HepG2 (cell line): ENCODE data around the gene CPVL.

Experiments
- BHLHE40 ChIP-seq: IDR thresholded peaks from 2 replicates; pipeline ENCODE4 v1.6.1; 2011; ENCODE audit warnings: low read length, improper control_type of control experiment
- CTCF ChIP-seq: sonication (generic); formaldehyde crosslinking; IDR thresholded peaks from 2 replicates; pipeline ENCODE4 v1.5.0; 2020; ENCODE audit warnings: mild to moderate bottlenecking, missing genetic modification reagents, moderate library complexity
- FOSL2 ChIP-seq: sonication (generic); formaldehyde crosslinking; IDR thresholded peaks from 2 replicates; pipeline ENCODE4 v1.4.0; 2020; ENCODE audit warnings: missing genetic modification reagents
- KDM2A ChIP-seq: sonication (generic); formaldehyde crosslinking; IDR thresholded peaks from 2 replicates; pipeline ENCODE4 v1.4.0; 2020; ENCODE audit warnings: low read depth, missing genetic modification reagents, borderline replicate concordance
- MYC ChIP-seq: sonication (generic); formaldehyde crosslinking; IDR thresholded peaks from 2 replicates; pipeline ENCODE4 v1.9.0; 2021; ENCODE audit warnings: missing genetic modification reagents, borderline replicate concordance
- NFATC3 ChIP-seq: sonication (generic); formaldehyde crosslinking; IDR thresholded peaks from 2 replicates; pipeline ENCODE4 v1.5.1; 2020; ENCODE audit warnings: mild to moderate bottlenecking, missing genetic modification reagents
- NR2F2 ChIP-seq: IDR thresholded peaks from 2 replicates; pipeline ENCODE4 v1.6.1; 2012; ENCODE audit warnings: low read depth, inconsistent platforms, borderline replicate concordance
- PCBP1 ChIP-seq: fragments of 200-400 bp; formaldehyde crosslinking; IDR thresholded peaks from 2 replicates; pipeline ENCODE4 v1.6.1; 2017; ENCODE audit warnings: mild to moderate bottlenecking, low read depth, low read length, borderline replicate concordance
- ZMYM3 ChIP-seq: sonication (generic); formaldehyde crosslinking; IDR thresholded peaks from 2 replicates; pipeline ENCODE4 v1.5.1; 2020; ENCODE audit warnings: mild to moderate bottlenecking, missing genetic modification reagents
- ZNF274 ChIP-seq: sonication (generic); formaldehyde crosslinking; IDR thresholded peaks from 2 replicates; pipeline ENCODE4 v1.5.1; 2020; ENCODE audit warnings: mild to moderate bottlenecking, missing genetic modification reagents
- ZNF644 ChIP-seq: IDR thresholded peaks from 2 replicates; pipeline ENCODE4 v1.6.1; 2016; ENCODE audit warnings: low read depth
- ZNF7 ChIP-seq: IDR thresholded peaks from 2 replicates; pipeline ENCODE4 v1.6.1; 2016; ENCODE audit warnings: missing biosample characterization, missing genetic modification reagents
- ZNF761 ChIP-seq: sonication (generic); formaldehyde crosslinking; conservative IDR thresholded peaks from 2 replicates; pipeline ENCODE4 v1.4.0; 2020; ENCODE audit warnings: mild to moderate bottlenecking, missing genetic modification reagents

GRCh38 chr7:29130096-29130495 is 16.2 kb downstream of the CPVL start:
- TF ChIP-seq ZNF644 (CRISPR knock-in tag) = no peak
- TF ChIP-seq FOSL2 (CRISPR knock-in tag) = no peak
- TF ChIP-seq NFATC3 (CRISPR knock-in tag) = no peak
- TF ChIP-seq KDM2A = no peak
- no peak for TF ChIP-seq CTCF (CRISPR knock-in tag)
- no peak for TF ChIP-seq PCBP1
- no peak for TF ChIP-seq ZMYM3 (CRISPR knock-in tag)
- TF ChIP-seq ZNF274 (CRISPR knock-in tag) = no peak
- no peak for TF ChIP-seq ZNF7
- no peak for TF ChIP-seq MYC
- no peak for TF ChIP-seq NR2F2
- TF ChIP-seq ZNF761 (CRISPR knock-in tag) = no peak
- no peak for TF ChIP-seq BHLHE40
